EH (cell line): ENCODE results near the gene ZNF471.

Source experiments
- DNase-seq: peaks from one replicate; pipeline ENCODE4 v3.0.0-alpha.2; 2015; ENCODE audit warnings: low read depth

The ZNF471 gene

GRCh38 chr19:56573914-56574313, 66.3 kb downstream of the ZNF471 start:
- no peak for DNase-seq

GRCh38 chr19:56577719-56578602, 70.3 kb downstream of the ZNF471 start:
- DNase-seq: no peak
